BE2C (cell line): ENCODE results near the gene SLAIN2.

Experiments used
- DNase-seq: peaks from one replicate; pipeline ENCODE4 v3.0.0-alpha.2; 2020
- H3K27me3 ChIP-seq: fragments of 250-450 bp; sonication (Bioruptor Pico); 2 replicates; pipeline ENCODE4 v1.5.1; 2020; ENCODE audit warnings: mild to moderate bottlenecking
- H3K36me3 ChIP-seq: fragments of 250-450 bp; sonication (Bioruptor Pico); 2 replicates; pipeline ENCODE4 v1.5.1; 2020; ENCODE audit warnings: mild to moderate bottlenecking
- H3K4me1 ChIP-seq: fragments of 250-450 bp; sonication (Bioruptor Pico); 2 replicates; pipeline ENCODE4 v1.5.1; 2020
- H3K4me3 ChIP-seq: 2 replicates; pipeline ENCODE4 v1.5.1; 2011; ENCODE audit warnings: low read depth, low read length
- H3K9me3 ChIP-seq: fragments of 250-450 bp; sonication (Bioruptor Pico); 2 replicates; pipeline ENCODE4 v1.5.1; 2020
- CTCF ChIP-seq: IDR thresholded peaks from 2 replicates; pipeline ENCODE4 v1.5.1; 2012; ENCODE audit warnings: mild to moderate bottlenecking, low read depth, low read length

The SLAIN2 gene

GRCh38 chr4:48379587-48380180 lies 38.4 kb downstream of the SLAIN2 start:
- no peaks in the 10 kb centered on the region for H3K9me3 ChIP-seq
- no peak for DNase-seq
- H3K36me3 ChIP-seq, result peaks cover 15% of the 10 kb centered on the region
- no peak for TF ChIP-seq CTCF
- peaks cover 29% of the 10 kb centered on the region for H3K4me1 ChIP-seq
- H3K27me3 ChIP-seq, result no peaks in the 10 kb centered on the region
- no peak overlapping the region for H3K4me3 ChIP-seq

GRCh38 chr4:48380583-48381167 lies 39.3 kb downstream of the SLAIN2 start:
- Histone ChIP-seq H3K4me1 (peaks cover 27% of the 10 kb centered on the region), H3K4me3 (no peak overlapping the region), H3K9me3 (no peaks in the 10 kb centered on the region), H3K27me3 (no peaks in the 10 kb centered on the region), H3K36me3 (peaks cover 21% of the 10 kb centered on the region)
- no peak for DNase-seq
- TF ChIP-seq CTCF, result no peak

GRCh38 chr4:48388525-48389154 lies 47.3 kb downstream of the SLAIN2 start:
- Histone ChIP-seq H3K9me3 (no peaks in the 10 kb centered on the region), H3K36me3 (peaks cover 12% of the 10 kb centered on the region), H3K4me1 (0 out of 2 replicates have a peak, but pooled peaks cover 2% of the 10 kb centered on the region), H3K4me3 (no peak overlapping the region), H3K27me3 (no peaks in the 10 kb centered on the region)
- no peak for DNase-seq
- TF ChIP-seq CTCF, result no peak

- TF ChIP-seq CTCF, result no peak
- H3K27me3 ChIP-seq, result no peaks in the 10 kb centered on the region
- peaks cover 14% of the 10 kb centered on the region for H3K36me3 ChIP-seq
- no peak overlapping the region for H3K4me3 ChIP-seq
- DNase-seq, result no peak
- H3K9me3 ChIP-seq, result no peaks in the 10 kb centered on the region; the same call in 1 of the 2 replicates
- H3K4me1 ChIP-seq, result no peaks in the 10 kb centered on the region; the same call in 1 of the 2 replicates
Observed at GRCh38 chr4:48396043-48396442, 54.7 kb downstream of the SLAIN2 start.

- Histone ChIP-seq H3K4me3 (no peak overlapping the region), H3K27me3 (no peaks in the 10 kb centered on the region), H3K36me3 (peaks cover 14% of the 10 kb centered on the region), H3K9me3 (no peaks in the 10 kb centered on the region; the same call in 1 of the 2 replicates), H3K4me1 (no peaks in the 10 kb centered on the region; the same call in 1 of the 2 replicates)
- TF ChIP-seq CTCF, result no peak
- no peak for DNase-seq
Observed at GRCh38 chr4:48400416-48400815, 59.1 kb downstream of the SLAIN2 start.

GRCh38 chr4:48403358-48403757 lies 62.0 kb downstream of the SLAIN2 start:
- H3K27me3 ChIP-seq, result no peaks in the 10 kb centered on the region
- H3K9me3 ChIP-seq, result no peaks in the 10 kb centered on the region
- DNase-seq, result no peak
- no peaks in the 10 kb centered on the region for H3K4me1 ChIP-seq
- no peak for TF ChIP-seq CTCF
- no peak overlapping the region for H3K4me3 ChIP-seq
- H3K36me3 ChIP-seq, result no peaks in the 10 kb centered on the region; the same call in 1 of the 2 replicates
